SK-N-SH treated with all-trans-retinoic acid at 6 μM for 48 hours (cell line): Measurements from ENCODE around the gene SAFB2.

Source experiments
- ATAC-seq: fragments of 200-7000 bp; cut with Tn5 transposase; 3 replicates; pipeline ENCODE4 v1.9.1; 2020; ENCODE audit warnings: mild to moderate bottlenecking, moderate library complexity
- BACH2 ChIP-seq: fragments of 250-450 bp; sonication (Bioruptor Pico); IDR thresholded peaks from 2 replicates; pipeline ENCODE4 v1.9.0; 2021; ENCODE audit warnings: mild to moderate bottlenecking, borderline replicate concordance
- ESRRG ChIP-seq: fragments of 250-450 bp; sonication (Bioruptor Pico); IDR thresholded peaks from 2 replicates; pipeline ENCODE4 v1.6.1; 2021; ENCODE audit warnings: mild to moderate bottlenecking
- ISL1 ChIP-seq: fragments of 250-450 bp; sonication (Bioruptor Pico); IDR thresholded peaks from 2 replicates; pipeline ENCODE4 v2.1.2; 2022; ENCODE audit warnings: mild to moderate bottlenecking, moderate library complexity
- OSR1 ChIP-seq: fragments of 250-450 bp; sonication (Bioruptor Pico); IDR thresholded peaks from 2 replicates; pipeline ENCODE4 v1.8.0; 2022; ENCODE audit warnings: moderate library complexity, mild to moderate bottlenecking, inconsistent platforms
- PPARA ChIP-seq: fragments of 250-450 bp; sonication (Bioruptor Pico); IDR thresholded peaks from 2 replicates; pipeline ENCODE4 v1.5.0; 2020; ENCODE audit warnings: mild to moderate bottlenecking, borderline replicate concordance
- RARB ChIP-seq: fragments of 250-450 bp; sonication (Bioruptor Pico); IDR thresholded peaks from 2 replicates; pipeline ENCODE4 v1.8.0; 2021; ENCODE audit warnings: mild to moderate bottlenecking, moderate library complexity
- SNAI2 ChIP-seq: fragments of 250-450 bp; sonication (Bioruptor Pico); IDR thresholded peaks from 2 replicates; pipeline ENCODE4 v1.5.0; 2020; ENCODE audit warnings: mild to moderate bottlenecking, moderate library complexity
- TCF4 ChIP-seq: fragments of 250-450 bp; sonication (Bioruptor Pico); IDR thresholded peaks from 2 replicates; pipeline ENCODE4 v1.8.0; 2021; ENCODE audit warnings: mild to moderate bottlenecking, moderate library complexity, borderline replicate concordance
- TOX ChIP-seq: fragments of 250-450 bp; sonication (Bioruptor Pico); IDR thresholded peaks from 2 replicates; pipeline ENCODE4 v1.8.0; 2021; ENCODE audit warnings: mild to moderate bottlenecking, moderate library complexity, borderline replicate concordance
- ZC3H10 ChIP-seq: fragments of 250-450 bp; sonication (Bioruptor Pico); IDR thresholded peaks from 2 replicates; pipeline ENCODE4 v1.5.1; 2021; ENCODE audit warnings: mild to moderate bottlenecking, moderate library complexity
- ZFP30 ChIP-seq: fragments of 450-650 bp; formaldehyde crosslinking; IDR thresholded peaks from 2 replicates; pipeline ENCODE4 v1.5.0; 2022; ENCODE audit warnings: mild to moderate bottlenecking, moderate library complexity
- ZNF565 ChIP-seq: fragments of 450-650 bp; formaldehyde crosslinking; conservative IDR thresholded peaks from 2 replicates; pipeline ENCODE4 v1.5.0; 2020; ENCODE audit warnings: low read depth, mild to moderate bottlenecking, moderate library complexity
- ZNF70 ChIP-seq: fragments of 450-650 bp; formaldehyde crosslinking; IDR thresholded peaks from 2 replicates; pipeline ENCODE4 v1.5.0; 2020; ENCODE audit warnings: mild to moderate bottlenecking, moderate library complexity
- ZNF8 ChIP-seq: fragments of 450-650 bp; formaldehyde crosslinking; IDR thresholded peaks from 2 replicates; pipeline ENCODE4 v1.5.0; 2020; ENCODE audit warnings: mild to moderate bottlenecking, moderate library complexity
- TF ChIP-seq, protein P1 (sequence below): fragments of 250-450 bp; sonication (Bioruptor Pico); IDR thresholded peaks from 2 replicates; pipeline ENCODE4 v1.5.1; 2020; ENCODE audit warnings: low read depth, mild to moderate bottlenecking, moderate library complexity
- TF ChIP-seq, protein P2 (sequence below): fragments of 250-450 bp; sonication (Bioruptor Pico); IDR thresholded peaks from 2 replicates; pipeline ENCODE4 v1.5.0; 2020; ENCODE audit warnings: mild to moderate bottlenecking, moderate library complexity
- TF ChIP-seq, protein P3 (sequence below): fragments of 250-450 bp; sonication (Bioruptor Pico); IDR thresholded peaks from 2 replicates; pipeline ENCODE4 v1.5.1; 2021; ENCODE audit warnings: mild to moderate bottlenecking, moderate library complexity
- TF ChIP-seq, protein P4 (sequence below): fragments of 250-450 bp; sonication (Bioruptor Pico); IDR thresholded peaks from 2 replicates; pipeline ENCODE4 v1.8.0; 2021; ENCODE audit warnings: low read depth, mild to moderate bottlenecking, moderate library complexity, borderline replicate concordance

SAFB2 gene

DNA sequence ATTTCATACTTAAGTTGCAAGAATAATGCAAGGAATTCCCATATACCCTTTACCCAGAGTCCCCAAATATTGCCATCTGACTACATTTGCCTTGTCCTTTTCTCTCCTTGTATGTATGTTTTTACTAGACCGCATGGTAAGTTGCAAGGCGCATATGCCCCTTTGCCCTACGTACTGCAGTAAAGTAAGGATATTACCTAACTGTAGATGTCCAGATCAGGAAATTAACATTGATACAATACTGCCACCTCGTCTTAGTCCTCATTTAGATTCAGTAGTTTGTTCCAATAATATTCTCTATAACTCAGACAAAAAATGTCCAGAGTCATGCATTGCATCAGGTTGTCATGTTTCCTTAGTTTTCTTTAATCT, 9.7 kb upstream of the SAFB2 start:
- no peak for ATAC-seq
- TF ChIP-seq ISL1 (CRISPR knock-in tag) (no peak), ZNF70 (no peak), ZFP30 (CRISPR knock-in tag) (no peak), TCF4 (CRISPR knock-in tag) (no peak), BACH2 (CRISPR knock-in tag) (no peak), ZNF565 (CRISPR knock-in tag) (no peak), TOX (CRISPR knock-in tag) (no peak), ZC3H10 (CRISPR knock-in tag) (no peak), SNAI2 (CRISPR knock-in tag) (no peak), ZNF8 (CRISPR knock-in tag) (no peak), OSR1 (CRISPR knock-in tag) (no peak), ESRRG (CRISPR knock-in tag) (no peak), RARB (CRISPR knock-in tag) (no peak)
- TF ChIP-seq, protein P1, sequence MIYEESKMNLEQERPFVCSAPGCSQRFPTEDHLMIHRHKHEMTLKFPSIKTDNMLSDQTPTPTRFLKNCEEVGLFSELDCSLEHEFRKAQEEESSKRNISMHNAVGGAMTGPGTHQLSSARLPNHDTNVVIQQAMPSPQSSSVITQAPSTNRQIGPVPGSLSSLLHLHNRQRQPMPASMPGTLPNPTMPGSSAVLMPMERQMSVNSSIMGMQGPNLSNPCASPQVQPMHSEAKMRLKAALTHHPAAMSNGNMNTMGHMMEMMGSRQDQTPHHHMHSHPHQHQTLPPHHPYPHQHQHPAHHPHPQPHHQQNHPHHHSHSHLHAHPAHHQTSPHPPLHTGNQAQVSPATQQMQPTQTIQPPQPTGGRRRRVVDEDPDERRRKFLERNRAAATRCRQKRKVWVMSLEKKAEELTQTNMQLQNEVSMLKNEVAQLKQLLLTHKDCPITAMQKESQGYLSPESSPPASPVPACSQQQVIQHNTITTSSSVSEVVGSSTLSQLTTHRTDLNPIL (CRISPR knock-in tag): no peak
- TF ChIP-seq, protein P2, sequence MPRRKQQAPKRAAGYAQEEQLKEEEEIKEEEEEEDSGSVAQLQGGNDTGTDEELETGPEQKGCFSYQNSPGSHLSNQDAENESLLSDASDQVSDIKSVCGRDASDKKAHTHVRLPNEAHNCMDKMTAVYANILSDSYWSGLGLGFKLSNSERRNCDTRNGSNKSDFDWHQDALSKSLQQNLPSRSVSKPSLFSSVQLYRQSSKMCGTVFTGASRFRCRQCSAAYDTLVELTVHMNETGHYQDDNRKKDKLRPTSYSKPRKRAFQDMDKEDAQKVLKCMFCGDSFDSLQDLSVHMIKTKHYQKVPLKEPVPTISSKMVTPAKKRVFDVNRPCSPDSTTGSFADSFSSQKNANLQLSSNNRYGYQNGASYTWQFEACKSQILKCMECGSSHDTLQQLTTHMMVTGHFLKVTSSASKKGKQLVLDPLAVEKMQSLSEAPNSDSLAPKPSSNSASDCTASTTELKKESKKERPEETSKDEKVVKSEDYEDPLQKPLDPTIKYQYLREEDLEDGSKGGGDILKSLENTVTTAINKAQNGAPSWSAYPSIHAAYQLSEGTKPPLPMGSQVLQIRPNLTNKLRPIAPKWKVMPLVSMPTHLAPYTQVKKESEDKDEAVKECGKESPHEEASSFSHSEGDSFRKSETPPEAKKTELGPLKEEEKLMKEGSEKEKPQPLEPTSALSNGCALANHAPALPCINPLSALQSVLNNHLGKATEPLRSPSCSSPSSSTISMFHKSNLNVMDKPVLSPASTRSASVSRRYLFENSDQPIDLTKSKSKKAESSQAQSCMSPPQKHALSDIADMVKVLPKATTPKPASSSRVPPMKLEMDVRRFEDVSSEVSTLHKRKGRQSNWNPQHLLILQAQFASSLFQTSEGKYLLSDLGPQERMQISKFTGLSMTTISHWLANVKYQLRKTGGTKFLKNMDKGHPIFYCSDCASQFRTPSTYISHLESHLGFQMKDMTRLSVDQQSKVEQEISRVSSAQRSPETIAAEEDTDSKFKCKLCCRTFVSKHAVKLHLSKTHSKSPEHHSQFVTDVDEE (CRISPR knock-in tag): no peak
- TF ChIP-seq, protein P3, sequence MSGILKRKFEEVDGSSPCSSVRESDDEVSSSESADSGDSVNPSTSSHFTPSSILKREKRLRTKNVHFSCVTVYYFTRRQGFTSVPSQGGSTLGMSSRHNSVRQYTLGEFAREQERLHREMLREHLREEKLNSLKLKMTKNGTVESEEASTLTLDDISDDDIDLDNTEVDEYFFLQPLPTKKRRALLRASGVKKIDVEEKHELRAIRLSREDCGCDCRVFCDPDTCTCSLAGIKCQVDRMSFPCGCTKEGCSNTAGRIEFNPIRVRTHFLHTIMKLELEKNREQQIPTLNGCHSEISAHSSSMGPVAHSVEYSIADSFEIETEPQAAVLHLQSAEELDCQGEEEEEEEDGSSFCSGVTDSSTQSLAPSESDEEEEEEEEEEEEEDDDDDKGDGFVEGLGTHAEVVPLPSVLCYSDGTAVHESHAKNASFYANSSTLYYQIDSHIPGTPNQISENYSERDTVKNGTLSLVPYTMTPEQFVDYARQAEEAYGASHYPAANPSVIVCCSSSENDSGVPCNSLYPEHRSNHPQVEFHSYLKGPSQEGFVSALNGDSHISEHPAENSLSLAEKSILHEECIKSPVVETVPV: no peak
- TF ChIP-seq, protein P4, sequence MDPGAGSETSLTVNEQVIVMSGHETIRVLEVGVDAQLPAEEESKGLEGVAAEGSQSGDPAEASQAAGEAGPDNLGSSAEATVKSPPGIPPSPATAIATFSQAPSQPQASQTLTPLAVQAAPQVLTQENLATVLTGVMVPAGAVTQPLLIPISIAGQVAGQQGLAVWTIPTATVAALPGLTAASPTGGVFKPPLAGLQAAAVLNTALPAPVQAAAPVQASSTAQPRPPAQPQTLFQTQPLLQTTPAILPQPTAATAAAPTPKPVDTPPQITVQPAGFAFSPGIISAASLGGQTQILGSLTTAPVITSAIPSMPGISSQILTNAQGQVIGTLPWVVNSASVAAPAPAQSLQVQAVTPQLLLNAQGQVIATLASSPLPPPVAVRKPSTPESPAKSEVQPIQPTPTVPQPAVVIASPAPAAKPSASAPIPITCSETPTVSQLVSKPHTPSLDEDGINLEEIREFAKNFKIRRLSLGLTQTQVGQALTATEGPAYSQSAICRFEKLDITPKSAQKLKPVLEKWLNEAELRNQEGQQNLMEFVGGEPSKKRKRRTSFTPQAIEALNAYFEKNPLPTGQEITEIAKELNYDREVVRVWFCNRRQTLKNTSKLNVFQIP (CRISPR knock-in tag): no peak

DNA sequence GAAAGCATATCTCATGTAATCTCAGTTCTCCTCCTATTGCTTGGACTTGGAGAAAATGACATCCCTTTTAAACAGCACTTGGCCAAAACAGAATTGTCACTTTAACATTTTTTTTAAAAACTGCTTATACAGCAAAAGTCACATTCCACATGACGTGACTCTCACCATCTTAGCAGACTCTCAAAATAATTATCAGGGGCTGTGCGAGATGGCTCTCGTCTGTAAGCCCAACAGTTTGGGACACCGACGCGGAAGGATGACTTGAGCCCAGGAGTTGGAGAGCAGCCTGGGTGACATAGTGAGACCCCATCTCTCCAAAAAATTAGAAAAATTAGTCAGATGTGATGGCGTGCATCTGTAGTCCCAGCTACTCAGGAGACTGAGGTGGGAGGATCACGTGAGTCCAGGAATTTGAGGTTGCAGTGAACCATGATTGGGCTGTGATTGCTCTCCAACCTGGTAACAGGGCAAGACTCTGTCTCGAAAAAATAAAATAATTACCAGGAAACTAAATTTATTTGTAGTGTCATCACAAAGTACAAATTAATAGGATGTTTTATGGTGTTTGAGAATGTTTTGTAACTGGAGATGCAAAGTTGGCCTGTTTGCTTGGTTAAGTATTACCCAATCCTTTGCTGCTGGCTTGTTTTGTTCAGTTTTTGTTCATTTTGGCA, 9.1 kb upstream of the SAFB2 start:
- no peak for ATAC-seq
- TF ChIP-seq TCF4 (CRISPR knock-in tag): no peak

DNA sequence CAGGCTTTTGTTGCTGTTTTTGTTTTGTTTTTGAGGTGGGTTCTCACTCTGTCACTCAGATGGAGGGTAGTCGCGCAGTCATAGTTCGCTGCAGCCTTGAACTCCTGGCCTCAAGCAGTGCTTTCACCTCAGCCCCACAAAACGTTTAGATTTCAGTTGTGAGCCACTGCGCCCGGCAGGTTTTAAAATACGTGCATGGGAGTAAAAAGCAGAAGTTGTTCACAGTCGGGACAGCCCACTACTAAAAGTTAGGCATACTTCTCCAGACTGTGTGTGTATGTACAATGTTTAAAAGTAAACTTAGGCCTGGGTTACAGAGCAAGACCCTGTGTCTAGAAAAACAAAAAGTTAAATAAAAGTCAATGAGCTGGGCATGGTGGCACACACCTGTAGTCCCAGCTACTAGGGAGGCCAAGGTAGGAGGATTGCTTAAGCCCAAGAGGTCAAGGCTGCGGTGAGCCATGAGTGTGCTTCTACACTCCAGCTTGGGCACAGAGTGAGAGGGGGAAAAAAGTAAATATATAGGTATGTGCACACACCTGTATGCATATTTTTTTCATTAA, 6.4 kb upstream of the SAFB2 start:
- no peak for ATAC-seq
- TF ChIP-seq, protein P2 (CRISPR knock-in tag): no peak
- TF ChIP-seq, protein P4 (CRISPR knock-in tag): no peak
- TF ChIP-seq TCF4 (CRISPR knock-in tag): no peak
- no peak for TF ChIP-seq PPARA (CRISPR knock-in tag)
- TF ChIP-seq, protein P1 (CRISPR knock-in tag): no peak
- no peak for TF ChIP-seq SNAI2 (CRISPR knock-in tag)
- no peak for TF ChIP-seq ZC3H10 (CRISPR knock-in tag)
- TF ChIP-seq ZNF70: no peak
- TF ChIP-seq ESRRG (CRISPR knock-in tag): no peak
- TF ChIP-seq ZFP30 (CRISPR knock-in tag): no peak
